Fibroblast of lung (primary cell): ENCODE measurements around the gene SERTAD2. TPM values are rescaled to one million over a fixed set of nuclear protein-coding genes. Genes with fewer than 3 reads are reported as not detected.

Experiments
- DNase-seq, 2 donors: peaks; one replicate each; pipeline versions ENCODE4 v3.0.0 to v3.0.0-alpha.2; 2010; ENCODE audit warnings: low read depth in 2 of 2
- H2AFZ ChIP-seq: 2 replicates; pipeline ENCODE4 v1.5.1; 2012; ENCODE audit warnings: low read length, control low read depth, inconsistent platforms
- H3K27ac ChIP-seq: 2 replicates; pipeline ENCODE4 v1.5.1; 2011; ENCODE audit warnings: low read length, control low read depth; ENCODE audit not compliant: insufficient read depth
- H3K27me3 ChIP-seq: 2 replicates; pipeline ENCODE4 v1.5.1; 2011; ENCODE audit warnings: mild to moderate bottlenecking, low read length; ENCODE audit not compliant: control insufficient read depth, insufficient read depth
- H3K36me3 ChIP-seq: 2 replicates; pipeline ENCODE4 v1.5.1; 2011; ENCODE audit warnings: low read length; ENCODE audit not compliant: control insufficient read depth, insufficient read depth
- H3K4me1 ChIP-seq: 2 replicates; pipeline ENCODE4 v1.5.1; 2011; ENCODE audit warnings: low read length; ENCODE audit not compliant: control insufficient read depth, insufficient read depth; ENCODE audit errors: extremely low read depth
- H3K4me2 ChIP-seq: 2 replicates; pipeline ENCODE4 v1.5.1; 2011; ENCODE audit warnings: low read length, control low read depth; ENCODE audit not compliant: insufficient read depth; ENCODE audit errors: extremely low read depth
- H3K4me3 ChIP-seq, 4 experiments: fragments of 200-600 bp in 1 of 4; sonication (generic) in 1 of 4; replicated peaks in 1 of 4; 2 replicates each; pipeline ENCODE4 v1.5.1; 2011 to 2016; ENCODE audit warnings: low read length in 4 of 4, low read depth in 3 of 4, mild to moderate bottlenecking in 3 of 4, control low read depth in 2 of 4, inconsistent platforms in 1 of 4, mixed read lengths in 1 of 4; ENCODE audit not compliant: insufficient read depth in 1 of 4; ENCODE audit errors: control extremely low read depth in 1 of 4
- H3K79me2 ChIP-seq: 2 replicates; pipeline ENCODE4 v1.5.1; 2012; ENCODE audit warnings: mild to moderate bottlenecking, low read length, inconsistent platforms; ENCODE audit not compliant: control insufficient read depth, insufficient read depth
- H3K9ac ChIP-seq: 2 replicates; pipeline ENCODE4 v1.5.1; 2011; ENCODE audit warnings: mild to moderate bottlenecking, low read length, control low read depth; ENCODE audit not compliant: insufficient read depth
- H3K9me3 ChIP-seq: 2 replicates; pipeline ENCODE4 v1.5.1; 2012; ENCODE audit warnings: low read depth, low read length; ENCODE audit not compliant: control insufficient read depth, insufficient read depth
- H4K20me1 ChIP-seq: 2 replicates; pipeline ENCODE4 v1.5.1; 2011; ENCODE audit warnings: low read length; ENCODE audit not compliant: control insufficient read depth, insufficient read depth; ENCODE audit errors: extremely low read depth
- CTCF ChIP-seq, 2 donors: IDR thresholded peaks in 1 of 2; conservative IDR thresholded peaks in 1 of 2; 1 replicate in 1 of 2; 2 replicates in 1 of 2; pipeline ENCODE4 v1.5.1; 2011 to 2012; ENCODE audit warnings: low read length in 2 of 2, control low read depth in 1 of 2, inconsistent platforms in 1 of 2, low read depth in 1 of 2, mild to moderate bottlenecking in 1 of 2
- EZH2 ChIP-seq: IDR thresholded peaks from 2 replicates; pipeline ENCODE4 v1.5.1; 2012; ENCODE audit warnings: low read length, control low read depth, mild to moderate bottlenecking; ENCODE audit errors: missing control alignments
- polyA plus RNA-seq, 2 donors: library from polyadenylated mRNA; depleted of rRNA in 1 of 2; stranded (reverse) in 1 of 2; unstranded in 1 of 2; fragments of >200 nt; gene quantifications; 2 replicates each; pipeline ENCODE4 v1.2.1, GENCODE V29; 2011 to 2012; ENCODE audit warnings: missing spikeins in 1 of 2
- total RNA-seq: library from RNA; depleted of rRNA; stranded (reverse); fragments of >200 nt; gene quantifications from 2 replicates; pipeline ENCODE4 v1.2.1, GENCODE V29; 2014

The SERTAD2 gene
- total and polyA plus RNA-seq, 2 donors (not counting 1 experiment from before 2014, with no cell fraction given) = 15.2 to 16.5 TPM

- Histone ChIP-seq H3K4me1 (peaks cover 16% of the 10 kb centered on the region), H3K4me2 (peak overlapping the region; percentile 86), H3K4me3 (peak overlapping the region in 3 of 4 experiments; percentile 19 to 92 (median 90)), H2AFZ (no peak overlapping the region), H3K9ac (no peak overlapping the region), H3K9me3 (no peaks in the 10 kb centered on the region), H3K36me3 (no peaks in the 10 kb centered on the region), H4K20me1 (no peaks in the 10 kb centered on the region), H3K79me2 (peaks cover 62% of the 10 kb centered on the region), H3K27me3 (no peaks in the 10 kb centered on the region), H3K27ac (peak overlapping the region; percentile 90)
- TF ChIP-seq EZH2 (no peak), CTCF (conservative IDR thresholded peaks at IDR 0.05 in 1 of 2, IDR thresholded peaks at IDR 0.05 in 1 of 2; ENCODE audit: low read depth in 1 of 2, low read length in 2 of 2) (no peak)
- DNase-seq = no peak
These were observed 2.1 kb downstream of the SERTAD2 start for GRCh38 chr2:64651590-64651989.

DNA sequence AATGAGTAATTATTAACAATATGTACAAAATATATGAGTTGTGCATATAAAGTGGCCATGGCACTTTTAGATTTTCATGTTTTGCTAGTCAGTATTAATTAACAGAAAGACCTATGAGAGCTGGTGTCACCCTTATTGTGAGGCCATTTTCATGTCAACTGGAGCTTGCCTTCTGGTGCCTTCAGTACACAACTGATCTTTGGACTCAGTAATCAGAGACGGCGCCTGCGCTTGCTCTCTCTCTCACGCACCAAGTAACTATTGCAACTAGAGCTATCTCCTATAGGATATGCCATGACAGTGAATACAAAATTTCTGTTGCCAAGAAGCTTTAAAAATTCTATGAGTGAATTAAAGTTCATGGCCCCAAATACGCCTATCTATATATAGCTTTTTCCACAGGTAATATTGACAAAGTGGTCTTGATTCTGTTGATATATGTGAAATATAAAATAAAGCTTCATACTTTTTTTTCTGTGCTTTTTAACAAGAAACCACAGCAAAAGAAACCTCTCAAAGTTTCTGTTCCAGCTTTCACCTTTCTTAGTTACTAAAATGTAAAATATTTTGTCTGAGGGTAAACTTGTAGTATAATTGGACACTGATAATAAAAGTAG lies 2.9 kb downstream of the SERTAD2 start:
- Histone ChIP-seq H3K4me3 (peak overlapping the region in 1 of 4 experiments; percentile 90), H3K36me3 (no peaks in the 10 kb centered on the region), H3K27me3 (no peaks in the 10 kb centered on the region), H3K4me1 (peaks cover 16% of the 10 kb centered on the region), H3K9ac (no peak overlapping the region), H3K27ac (no peak overlapping the region), H3K4me2 (peak overlapping the region; percentile 86), H2AFZ (no peak overlapping the region), H3K79me2 (peaks cover 69% of the 10 kb centered on the region), H4K20me1 (no peaks in the 10 kb centered on the region), H3K9me3 (no peaks in the 10 kb centered on the region)
- TF ChIP-seq CTCF (conservative IDR thresholded peaks at IDR 0.05 in 1 of 2, IDR thresholded peaks at IDR 0.05 in 1 of 2; ENCODE audit: low read depth in 1 of 2, low read length in 2 of 2) = no peak
- no peak for TF ChIP-seq EZH2
- no peak for DNase-seq

- Histone ChIP-seq H3K27ac (no peak overlapping the region), H3K4me3 (no peak overlapping the region), H2AFZ (no peak overlapping the region), H3K27me3 (no peaks in the 10 kb centered on the region), H3K36me3 (no peaks in the 10 kb centered on the region), H4K20me1 (no peaks in the 10 kb centered on the region), H3K79me2 (peaks cover 74% of the 10 kb centered on the region), H3K9me3 (no peaks in the 10 kb centered on the region), H3K4me1 (peaks cover 12% of the 10 kb centered on the region), H3K4me2 (no peak overlapping the region), H3K9ac (no peak overlapping the region)
- no peak for TF ChIP-seq CTCF (conservative IDR thresholded peaks at IDR 0.05 in 1 of 2, IDR thresholded peaks at IDR 0.05 in 1 of 2; ENCODE audit: low read depth in 1 of 2, low read length in 2 of 2)
- no peak for TF ChIP-seq EZH2
- DNase-seq = no peak
These were observed 3.4 kb downstream of the SERTAD2 start for GRCh38 chr2:64650296-64650695.
